Activated naive CD8-positive, alpha-beta T cell treated with anti-CD3 and anti-CD28 coated beads, Interleukin-2, amount 10 ng/mL, durations not matched to agents 7 days and 5 days (primary cell): ENCODE data around the gene SLC36A1. TPM values are rescaled to one million over a fixed set of nuclear protein-coding genes. Genes with fewer than 3 reads are reported as not detected.

Experiments
- ATAC-seq: fragments of 150-1000 bp; cut with Tn5 transposase; one replicate; pipeline ENCODE4 v1.10.0; 2021; ENCODE audit warnings: low read depth, moderate library complexity
- POLR2A ChIA-PET: fragments of 350-600 bp; sonication (Branson Sonifier 250); formaldehyde crosslinking; loops from one replicate; lab custom pipeline; 2021; ENCODE audit warnings: antibody characterized with exemption; lab: Charles Lee
- DNase-seq: peaks from one replicate; pipeline ENCODE4 v3.0.0; 2021
- H3K27ac Mint-ChIP-seq: one replicate; pipeline ENCODE4 v1.8.0; 2022; ENCODE audit warnings: mild to moderate bottlenecking, mixed read lengths
- H3K27me3 Mint-ChIP-seq: one replicate; pipeline ENCODE4 v1.8.0; 2022; ENCODE audit warnings: mild to moderate bottlenecking, moderate library complexity, mixed read lengths
- H3K36me3 Mint-ChIP-seq: one replicate; pipeline ENCODE4 v1.8.0; 2021; ENCODE audit warnings: mild to moderate bottlenecking, mixed read lengths
- H3K4me1 Mint-ChIP-seq: one replicate; pipeline ENCODE4 v1.8.0; 2021; ENCODE audit warnings: mixed read lengths
- H3K4me3 Mint-ChIP-seq: one replicate; pipeline ENCODE4 v1.8.0; 2022; ENCODE audit warnings: mild to moderate bottlenecking, moderate library complexity, mixed read lengths
- H3K9me3 Mint-ChIP-seq: one replicate; pipeline ENCODE4 v1.8.0; 2021; ENCODE audit warnings: mixed read lengths
- total RNA-seq, 2 experiments: library from RNA; stranded (reverse); gene quantifications; one replicate each; pipeline ENCODE4 v1.2.3, GENCODE V29; 2021

The SLC36A1 gene
- total RNA-seq, 2 experiments from 2014 or later = 5.8 to 6.0 TPM

- Mint-ChIP-seq H3K9me3 (no peaks in the 10 kb centered on the region), H3K36me3 (no peaks in the 10 kb centered on the region), H3K27me3 (no peaks in the 10 kb centered on the region), H3K27ac (no peak overlapping the region), H3K4me1 (no peaks in the 10 kb centered on the region), H3K4me3 (no peak overlapping the region)
- DNase-seq (no peak), ATAC-seq (no peak)
- POLR2A ChIA-PET = no interaction called here
These were observed 12.4 kb downstream of the SLC36A1 start for GRCh38 chr5:151459680-151460324.

- Mint-ChIP-seq H3K36me3 (peaks cover 4% of the 10 kb centered on the region), H3K4me3 (no peak overlapping the region), H3K9me3 (no peaks in the 10 kb centered on the region), H3K27ac (peak overlapping the region; percentile 13), H3K27me3 (no peaks in the 10 kb centered on the region), H3K4me1 (no peaks in the 10 kb centered on the region)
- no peak for ATAC-seq
- POLR2A ChIA-PET = no interaction called here
- no peak for DNase-seq
These were observed 13.9 kb downstream of the SLC36A1 start for GRCh38 chr5:151461312-151461711.

GRCh38 chr5:151463137-151464029 is 16.0 kb downstream of the SLC36A1 start:
- Mint-ChIP-seq H3K4me1 (no peaks in the 10 kb centered on the region), H3K9me3 (no peaks in the 10 kb centered on the region), H3K36me3 (peaks cover 6% of the 10 kb centered on the region), H3K4me3 (no peak overlapping the region), H3K27ac (no peak overlapping the region), H3K27me3 (no peaks in the 10 kb centered on the region)
- POLR2A ChIA-PET = interaction anchor here (0.6 kb wide), 1 partner anchor 140 kb away, joined by 5 read pairs; no protein-coding TSS in a partner anchor
- no peak for ATAC-seq
- DNase-seq = no peak

- no peak overlapping the region for H3K27ac Mint-ChIP-seq
- no peaks in the 10 kb centered on the region for H3K27me3 Mint-ChIP-seq
- H3K4me3 Mint-ChIP-seq = no peak overlapping the region
- no peaks in the 10 kb centered on the region for H3K4me1 Mint-ChIP-seq
- no peak for DNase-seq
- H3K36me3 Mint-ChIP-seq = peaks cover 6% of the 10 kb centered on the region
- no peak for ATAC-seq
- POLR2A ChIA-PET = no interaction called here
- H3K9me3 Mint-ChIP-seq = no peaks in the 10 kb centered on the region
These were observed 16.7 kb downstream of the SLC36A1 start for GRCh38 chr5:151464101-151464500.

- no peaks in the 10 kb centered on the region for H3K27me3 Mint-ChIP-seq
- H3K27ac Mint-ChIP-seq = peak overlapping the region; percentile 7
- H3K36me3 Mint-ChIP-seq = peaks cover 6% of the 10 kb centered on the region
- POLR2A ChIA-PET = no interaction called here
- no peaks in the 10 kb centered on the region for H3K9me3 Mint-ChIP-seq
- no peak overlapping the region for H3K4me3 Mint-ChIP-seq
- no peak for DNase-seq
- ATAC-seq = no peak
- no peaks in the 10 kb centered on the region for H3K4me1 Mint-ChIP-seq
These were observed 18.1 kb downstream of the SLC36A1 start for GRCh38 chr5:151465476-151465875.

GRCh38 chr5:151467576-151467975 is 20.2 kb downstream of the SLC36A1 start:
- Mint-ChIP-seq H3K9me3 (no peaks in the 10 kb centered on the region), H3K36me3 (peaks cover 6% of the 10 kb centered on the region), H3K4me3 (no peak overlapping the region), H3K27ac (no peak overlapping the region), H3K27me3 (no peaks in the 10 kb centered on the region), H3K4me1 (no peaks in the 10 kb centered on the region)
- DNase-seq (no peak), ATAC-seq (no peak)
- POLR2A ChIA-PET = no interaction called here

GRCh38 chr5:151469386-151469785 is 22.0 kb downstream of the SLC36A1 start:
- Mint-ChIP-seq H3K4me3 (no peak overlapping the region), H3K36me3 (peaks cover 6% of the 10 kb centered on the region), H3K4me1 (no peaks in the 10 kb centered on the region), H3K27ac (no peak overlapping the region), H3K9me3 (no peaks in the 10 kb centered on the region), H3K27me3 (no peaks in the 10 kb centered on the region)
- ATAC-seq (no peak), DNase-seq (no peak)
- POLR2A ChIA-PET = no interaction called here

GRCh38 chr5:151469992-151470391 is 22.6 kb downstream of the SLC36A1 start:
- no peak overlapping the region for H3K27ac Mint-ChIP-seq
- DNase-seq (no peak), ATAC-seq (no peak)
- POLR2A ChIA-PET = no interaction called here
- peaks cover 6% of the 10 kb centered on the region for H3K36me3 Mint-ChIP-seq
- no peaks in the 10 kb centered on the region for H3K27me3 Mint-ChIP-seq
- no peaks in the 10 kb centered on the region for H3K4me1 Mint-ChIP-seq
- H3K9me3 Mint-ChIP-seq = no peaks in the 10 kb centered on the region
- H3K4me3 Mint-ChIP-seq = no peak overlapping the region

GRCh38 chr5:151470439-151470838 is 23.0 kb downstream of the SLC36A1 start:
- Mint-ChIP-seq H3K27ac (no peak overlapping the region), H3K4me1 (no peaks in the 10 kb centered on the region), H3K9me3 (no peaks in the 10 kb centered on the region), H3K36me3 (peaks cover 4% of the 10 kb centered on the region), H3K27me3 (no peaks in the 10 kb centered on the region), H3K4me3 (no peak overlapping the region)
- no peak for ATAC-seq
- POLR2A ChIA-PET = no interaction called here
- no peak for DNase-seq

GRCh38 chr5:151471276-151471675 is 23.9 kb downstream of the SLC36A1 start:
- Mint-ChIP-seq H3K4me1 (no peaks in the 10 kb centered on the region), H3K36me3 (peaks cover 2% of the 10 kb centered on the region), H3K27ac (no peak overlapping the region), H3K9me3 (no peaks in the 10 kb centered on the region), H3K27me3 (no peaks in the 10 kb centered on the region), H3K4me3 (no peak overlapping the region)
- DNase-seq (no peak), ATAC-seq (no peak)
- POLR2A ChIA-PET = no interaction called here

- Mint-ChIP-seq H3K36me3 (no peaks in the 10 kb centered on the region), H3K9me3 (no peaks in the 10 kb centered on the region), H3K4me1 (no peaks in the 10 kb centered on the region), H3K27me3 (no peaks in the 10 kb centered on the region), H3K27ac (no peak overlapping the region), H3K4me3 (no peak overlapping the region)
- ATAC-seq = no peak
- no peak for DNase-seq
- POLR2A ChIA-PET = no interaction called here
These were observed 27.4 kb downstream of the SLC36A1 start for GRCh38 chr5:151474799-151475198.

- no peak for DNase-seq
- H3K9me3 Mint-ChIP-seq = no peaks in the 10 kb centered on the region
- no peaks in the 10 kb centered on the region for H3K4me1 Mint-ChIP-seq
- POLR2A ChIA-PET = no interaction called here
- no peaks in the 10 kb centered on the region for H3K36me3 Mint-ChIP-seq
- no peaks in the 10 kb centered on the region for H3K27me3 Mint-ChIP-seq
- ATAC-seq = no peak
- H3K4me3 Mint-ChIP-seq = no peak overlapping the region
- H3K27ac Mint-ChIP-seq = no peak overlapping the region
These were observed 28.0 kb downstream of the SLC36A1 start for GRCh38 chr5:151475388-151475787.

GRCh38 chr5:151476016-151476415 is 28.6 kb downstream of the SLC36A1 start:
- ATAC-seq (peak; percentile 14), DNase-seq (no peak)
- Mint-ChIP-seq H3K36me3 (no peaks in the 10 kb centered on the region), H3K4me1 (no peaks in the 10 kb centered on the region), H3K4me3 (no peak overlapping the region), H3K9me3 (no peaks in the 10 kb centered on the region), H3K27me3 (no peaks in the 10 kb centered on the region), H3K27ac (no peak overlapping the region)
- POLR2A ChIA-PET = no interaction called here

GRCh38 chr5:151477101-151477500 is 29.7 kb downstream of the SLC36A1 start:
- no peaks in the 10 kb centered on the region for H3K9me3 Mint-ChIP-seq
- POLR2A ChIA-PET = no interaction called here
- DNase-seq = no peak
- H3K4me3 Mint-ChIP-seq = no peak overlapping the region
- ATAC-seq = no peak
- no peaks in the 10 kb centered on the region for H3K4me1 Mint-ChIP-seq
- no peaks in the 10 kb centered on the region for H3K27me3 Mint-ChIP-seq
- H3K27ac Mint-ChIP-seq = no peak overlapping the region
- peaks cover 2% of the 10 kb centered on the region for H3K36me3 Mint-ChIP-seq
